Neural progenitor cell (in vitro differentiated cells): ENCODE measurements around the gene ARHGAP31. TPM values are rescaled to one million over a fixed set of nuclear protein-coding genes. Genes with fewer than 3 reads are reported as not detected.
"Not testable (repeated sequence)": the region's sequence is repeated elsewhere in the genome, so short reads cannot be mapped to it uniquely, and the experiment has no call there.

Experiments
- DNase-seq: peaks from one replicate; pipeline ENCODE4 v3.0.0-alpha.2; 2016; ENCODE audit warnings: low spot score
- H2AFZ ChIP-seq: fragments of 200-600 bp; sonication (generic); replicated peaks from 2 replicates; pipeline ENCODE4 v1.6.1; 2016; ENCODE audit warnings: antibody characterized with exemption
- H3F3A ChIP-seq: fragments of 200-600 bp; sonication (generic); 2 replicates; pipeline ENCODE4 v1.6.1; 2016; ENCODE audit warnings: antibody characterized with exemption, low read depth
- H3K27ac ChIP-seq: fragments of 200-600 bp; sonication (generic); 2 replicates; pipeline ENCODE4 v1.5.1; 2016; ENCODE audit warnings: mild to moderate bottlenecking
- H3K27me3 ChIP-seq: fragments of 200-600 bp; sonication (generic); 2 replicates; pipeline ENCODE4 v1.6.1; 2016; ENCODE audit warnings: mild to moderate bottlenecking, moderate library complexity
- H3K36me3 ChIP-seq: fragments of 200-600 bp; sonication (generic); 2 replicates; pipeline ENCODE4 v1.5.1; 2016
- H3K4me1 ChIP-seq: fragments of 200-600 bp; sonication (generic); 2 replicates; pipeline ENCODE4 v1.6.1; 2016; ENCODE audit warnings: mixed run types
- H3K4me2 ChIP-seq: fragments of 200-600 bp; sonication (generic); 2 replicates; pipeline ENCODE4 v1.6.1; 2016
- H3K4me3 ChIP-seq: fragments of 200-600 bp; sonication (generic); 2 replicates; pipeline ENCODE4 v1.5.1; 2016
- H3K79me2 ChIP-seq: fragments of 200-600 bp; sonication (generic); 2 replicates; pipeline ENCODE4 v1.6.1; 2016; ENCODE audit warnings: low read depth
- H3K9ac ChIP-seq: fragments of 200-600 bp; sonication (generic); 2 replicates; pipeline ENCODE4 v1.6.1; 2016
- H3K9me3 ChIP-seq: fragments of 200-600 bp; sonication (generic); 2 replicates; pipeline ENCODE4 v1.5.1; 2016; ENCODE audit warnings: low read depth
- H4K20me1 ChIP-seq: fragments of 200-600 bp; sonication (generic); 2 replicates; pipeline ENCODE4 v1.6.1; 2016; ENCODE audit warnings: low read depth
- H3K27ac Mint-ChIP-seq: 3 replicates; pipeline ENCODE4 v1.8.0; 2021; ENCODE audit warnings: mixed read lengths
- H3K27me3 Mint-ChIP-seq: 2 replicates; pipeline ENCODE4 v1.8.0; 2022; ENCODE audit warnings: low read depth, mild to moderate bottlenecking, inconsistent platforms, moderate library complexity, mixed read lengths; ENCODE audit not compliant: insufficient read depth
- H3K36me3 Mint-ChIP-seq: 3 replicates; pipeline ENCODE4 v1.8.0; 2021; ENCODE audit warnings: mixed read lengths
- H3K4me1 Mint-ChIP-seq: 3 replicates; pipeline ENCODE4 v1.8.0; 2021; ENCODE audit warnings: mixed read lengths
- H3K4me3 Mint-ChIP-seq: 3 replicates; pipeline ENCODE4 v1.8.0; 2021; ENCODE audit warnings: mild to moderate bottlenecking, moderate library complexity, mixed read lengths
- H3K9me3 Mint-ChIP-seq: 3 replicates; pipeline ENCODE4 v1.8.0; 2020; ENCODE audit warnings: mixed read lengths
- EZH2 ChIP-seq: fragments of 200-600 bp; sonication (generic); IDR thresholded peaks from 2 replicates; pipeline ENCODE4 v1.6.1; 2017; ENCODE audit warnings: antibody characterized with exemption, mild to moderate bottlenecking, moderate library complexity
- EZH2phosphoT487 ChIP-seq: fragments of 200-600 bp; sonication (generic); IDR thresholded peaks from 2 replicates; pipeline ENCODE4 v1.6.1; 2017; ENCODE audit warnings: antibody characterized with exemption
- total RNA-seq: library from RNA; depleted of rRNA; stranded (reverse); fragments of >200 nt; gene quantifications from 2 replicates; pipeline ENCODE4 v1.2.3, GENCODE V29; 2015; ENCODE audit warnings: low replicate concordance
- TF ChIP-seq, protein P1 (sequence below): fragments of 200-600 bp; sonication (generic); IDR thresholded peaks from 2 replicates; pipeline ENCODE4 v1.5.1; 2017; ENCODE audit warnings: antibody characterized with exemption, mild to moderate bottlenecking

The ARHGAP31 gene
- total RNA-seq, 1 donor from 2014 or later: 0.13 TPM

DNA sequence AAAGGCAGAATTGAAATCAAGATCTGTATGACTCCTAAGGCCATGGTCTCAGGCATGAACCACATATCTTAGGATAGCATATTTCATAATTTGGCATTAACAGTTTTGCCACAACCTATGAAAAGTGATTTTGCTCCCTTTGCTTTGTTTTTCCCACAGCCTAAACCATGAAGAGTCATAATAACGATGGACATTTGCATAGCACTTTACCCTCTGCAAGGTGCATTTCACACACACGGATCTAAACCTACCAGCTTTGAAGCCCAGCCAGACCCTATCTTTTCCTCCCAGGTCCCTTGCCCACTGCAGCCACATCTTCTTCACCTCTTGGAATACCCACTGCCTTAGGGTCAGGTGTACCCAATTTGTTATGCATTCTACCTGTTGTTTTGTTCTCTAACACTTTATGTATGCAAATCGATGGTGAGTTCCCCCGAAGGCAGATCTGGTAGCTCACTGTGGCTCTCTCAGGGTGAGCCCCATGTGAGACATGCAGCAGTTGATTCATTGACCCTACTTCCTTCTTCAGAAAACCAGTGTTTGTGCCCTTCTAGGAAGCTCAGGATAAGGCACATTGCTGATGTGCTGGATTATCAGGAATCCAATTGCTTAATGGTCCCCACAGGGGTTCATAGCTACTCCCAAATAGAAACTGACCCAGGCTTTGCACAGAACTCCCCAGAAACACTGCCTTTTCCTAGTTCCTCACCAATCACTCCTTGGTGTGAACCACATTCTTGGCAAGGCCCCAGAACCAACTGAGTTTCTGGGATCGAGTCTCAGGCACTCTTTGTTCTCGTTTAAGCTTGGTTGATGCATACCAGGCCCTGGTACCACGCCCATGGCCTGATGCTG, 8.7 kb downstream of the ARHGAP31 start:
- Histone ChIP-seq H3K4me2 (no peak overlapping the region), H3K9ac (no peak overlapping the region), H3K9me3 (no peaks in the 10 kb centered on the region), H3K4me3 (no peak overlapping the region), H3K36me3 (no peaks in the 10 kb centered on the region), H3K27me3 (peaks cover 39% of the 10 kb centered on the region), H3K4me1 (no peaks in the 10 kb centered on the region), H3K79me2 (no peaks in the 10 kb centered on the region), H3F3A (no peaks in the 10 kb centered on the region), H3K27ac (no peak overlapping the region), H4K20me1 (no peaks in the 10 kb centered on the region), H2AFZ (no peak overlapping the region)
- Mint-ChIP-seq H3K4me3 (no peak overlapping the region), H3K27me3 (no peaks in the 10 kb centered on the region), H3K9me3 (no peaks in the 10 kb centered on the region), H3K4me1 (peaks cover 5% of the 10 kb centered on the region), H3K36me3 (peaks cover 3% of the 10 kb centered on the region), H3K27ac (no peak overlapping the region)
- DNase-seq: no peak
- TF ChIP-seq EZH2phosphoT487 (no peak), EZH2 (no peak)
- TF ChIP-seq, protein P1, sequence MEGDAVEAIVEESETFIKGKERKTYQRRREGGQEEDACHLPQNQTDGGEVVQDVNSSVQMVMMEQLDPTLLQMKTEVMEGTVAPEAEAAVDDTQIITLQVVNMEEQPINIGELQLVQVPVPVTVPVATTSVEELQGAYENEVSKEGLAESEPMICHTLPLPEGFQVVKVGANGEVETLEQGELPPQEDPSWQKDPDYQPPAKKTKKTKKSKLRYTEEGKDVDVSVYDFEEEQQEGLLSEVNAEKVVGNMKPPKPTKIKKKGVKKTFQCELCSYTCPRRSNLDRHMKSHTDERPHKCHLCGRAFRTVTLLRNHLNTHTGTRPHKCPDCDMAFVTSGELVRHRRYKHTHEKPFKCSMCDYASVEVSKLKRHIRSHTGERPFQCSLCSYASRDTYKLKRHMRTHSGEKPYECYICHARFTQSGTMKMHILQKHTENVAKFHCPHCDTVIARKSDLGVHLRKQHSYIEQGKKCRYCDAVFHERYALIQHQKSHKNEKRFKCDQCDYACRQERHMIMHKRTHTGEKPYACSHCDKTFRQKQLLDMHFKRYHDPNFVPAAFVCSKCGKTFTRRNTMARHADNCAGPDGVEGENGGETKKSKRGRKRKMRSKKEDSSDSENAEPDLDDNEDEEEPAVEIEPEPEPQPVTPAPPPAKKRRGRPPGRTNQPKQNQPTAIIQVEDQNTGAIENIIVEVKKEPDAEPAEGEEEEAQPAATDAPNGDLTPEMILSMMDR: no peak

DNA sequence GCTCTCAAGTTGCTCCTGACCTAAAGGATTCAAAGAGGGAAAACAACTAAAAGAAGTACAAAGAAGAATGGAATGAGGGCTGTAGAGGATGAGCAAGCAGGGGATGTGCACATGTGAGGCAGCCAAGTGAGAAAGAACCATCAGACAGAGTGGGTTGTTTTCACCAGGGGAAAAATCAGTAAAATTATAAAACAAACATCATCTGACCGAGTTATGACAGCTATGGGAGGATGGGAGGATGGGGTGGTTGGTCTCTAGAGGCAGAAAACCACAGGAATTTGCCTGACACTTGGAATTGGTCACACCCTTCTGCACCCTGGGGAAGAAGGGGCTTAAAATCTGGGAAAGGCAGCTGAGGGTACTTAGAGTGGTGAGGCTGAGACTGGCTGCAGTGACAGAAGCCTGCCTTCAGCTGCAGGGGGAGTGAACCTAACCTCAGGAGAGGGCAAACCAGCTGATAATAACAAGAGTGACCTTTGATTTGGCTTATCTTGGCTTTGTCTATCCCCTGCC, 10.1 kb downstream of the ARHGAP31 start:
- Mint-ChIP-seq H3K9me3 (no peaks in the 10 kb centered on the region), H3K4me3 (no peak overlapping the region), H3K27me3 (no peaks in the 10 kb centered on the region), H3K4me1 (peaks cover 5% of the 10 kb centered on the region), H3K27ac (peak overlapping the region; percentile 72), H3K36me3 (peaks cover 7% of the 10 kb centered on the region)
- H4K20me1 ChIP-seq: no peaks in the 10 kb centered on the region
- H3K79me2 ChIP-seq: no peaks in the 10 kb centered on the region
- H3K27me3 ChIP-seq: peaks cover 39% of the 10 kb centered on the region
- DNase-seq: peak; percentile 23
- H3K9me3 ChIP-seq: no peaks in the 10 kb centered on the region
- H3K27ac ChIP-seq: no peak overlapping the region
- H3K9ac ChIP-seq: no peak overlapping the region
- no peaks in the 10 kb centered on the region for H3K36me3 ChIP-seq
- no peak overlapping the region for H3K4me2 ChIP-seq
- H3K4me3 ChIP-seq: no peak overlapping the region
- TF ChIP-seq EZH2phosphoT487 (no peak), EZH2 (no peak)
- TF ChIP-seq, protein P1: no peak
- H2AFZ ChIP-seq: no peak overlapping the region
- no peaks in the 10 kb centered on the region for H3K4me1 ChIP-seq
- peaks cover 1% of the 10 kb centered on the region for H3F3A ChIP-seq

DNA sequence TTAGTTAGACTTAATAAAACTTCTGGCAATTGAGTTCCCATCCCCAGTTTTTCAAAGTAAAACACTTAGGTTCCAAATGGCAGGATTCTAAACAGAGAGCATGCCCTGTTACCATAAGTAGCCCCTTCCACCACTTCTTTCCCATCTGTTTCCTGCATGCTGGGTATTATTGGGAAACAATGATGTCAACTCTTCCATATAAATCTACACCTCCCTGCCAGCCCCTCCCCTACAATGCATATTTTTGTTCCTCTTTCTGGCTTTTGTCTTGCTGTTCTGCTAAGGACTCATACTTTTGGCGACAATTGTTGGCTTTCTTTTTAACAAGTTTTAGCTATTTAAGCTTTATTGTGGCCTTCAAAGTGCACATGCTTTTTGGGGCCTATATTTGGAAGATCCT, 11.1 kb downstream of the ARHGAP31 start:
- no peaks in the 10 kb centered on the region for H3K36me3 ChIP-seq

DNA sequence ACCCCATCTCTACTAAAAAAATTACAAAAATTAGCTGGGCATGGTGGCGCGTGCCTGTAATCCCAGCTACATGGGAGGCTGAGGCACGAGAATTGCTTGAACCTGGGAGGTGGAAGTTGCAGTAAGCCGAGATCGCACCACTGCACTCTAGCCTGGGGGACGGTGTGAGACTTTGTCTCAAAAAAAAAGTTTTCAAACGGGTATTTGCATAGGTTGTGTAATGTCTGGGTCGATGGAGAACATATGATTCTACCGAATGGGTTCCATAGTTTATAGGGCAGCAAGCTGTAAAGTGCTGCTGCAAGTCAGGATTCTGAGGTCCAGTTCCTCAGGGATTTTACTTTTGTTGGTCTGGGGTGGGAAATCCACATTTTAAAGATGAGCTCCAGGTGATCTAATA, 12.2 kb downstream of the ARHGAP31 start:
- not testable (repeated sequence) for H3K36me3 ChIP-seq, H2AFZ ChIP-seq, H3K27ac ChIP-seq, H3K27me3 Mint-ChIP-seq, H3K4me3 Mint-ChIP-seq, H3K36me3 Mint-ChIP-seq, H3K4me3 ChIP-seq, H3K4me2 ChIP-seq, H4K20me1 ChIP-seq, H3K9ac ChIP-seq, H3K9me3 ChIP-seq, DNase-seq, H3K27ac Mint-ChIP-seq, H3K9me3 Mint-ChIP-seq, H3K79me2 ChIP-seq
- H3F3A ChIP-seq: peaks cover 20% of the 10 kb centered on the region
- peaks cover 15% of the 10 kb centered on the region for H3K4me1 ChIP-seq
- peaks cover 23% of the 10 kb centered on the region for H3K4me1 Mint-ChIP-seq
- peaks cover 38% of the 10 kb centered on the region for H3K27me3 ChIP-seq

More for the DNA sequence above, 11.1 kb downstream of the ARHGAP31 start:
- H3K27ac ChIP-seq: no peak overlapping the region
- no peak overlapping the region for H3K4me2 ChIP-seq
- H3K79me2 ChIP-seq: no peaks in the 10 kb centered on the region
- H3K4me3 Mint-ChIP-seq: no peak overlapping the region
- peaks cover 7% of the 10 kb centered on the region for H3K36me3 Mint-ChIP-seq
- peaks cover 32% of the 10 kb centered on the region for H3K27me3 ChIP-seq
- peaks cover 12% of the 10 kb centered on the region for H3K4me1 Mint-ChIP-seq
- H2AFZ ChIP-seq: peak overlapping the region; percentile 30
- no peaks in the 10 kb centered on the region for H3K27me3 Mint-ChIP-seq
- H3F3A ChIP-seq: peaks cover 12% of the 10 kb centered on the region
- TF ChIP-seq, protein P1: no peak
- TF ChIP-seq EZH2phosphoT487: no peak
- TF ChIP-seq EZH2: no peak
- no peak overlapping the region for H3K9ac ChIP-seq
- no peak overlapping the region for H3K4me3 ChIP-seq
- no peaks in the 10 kb centered on the region for H4K20me1 ChIP-seq
- DNase-seq: no peak
- no peaks in the 10 kb centered on the region for H3K9me3 ChIP-seq
- H3K9me3 Mint-ChIP-seq: no peaks in the 10 kb centered on the region
- no peak overlapping the region for H3K27ac Mint-ChIP-seq
- H3K4me1 ChIP-seq: peaks cover 7% of the 10 kb centered on the region
